Effector memory CD4-positive, alpha-beta T cell (primary cell): ENCODE measurements around the gene KCNJ15.

Source experiments
- DNase-seq, 3 donors: peaks; one replicate each; pipeline ENCODE4 v3.0.0-alpha.2; 2020
- H3K27ac ChIP-seq: 2 replicates; pipeline ENCODE4 v1.7.0; 2013; ENCODE audit warnings: mild to moderate bottlenecking, low read length, moderate library complexity; ENCODE audit not compliant: insufficient read depth, poor library complexity, severe bottlenecking
- H3K27me3 ChIP-seq: replicated peaks from 2 replicates; pipeline ENCODE4 v1.7.0; 2013; ENCODE audit warnings: mild to moderate bottlenecking, low read length; ENCODE audit not compliant: insufficient read depth, control insufficient read depth, poor library complexity, severe bottlenecking
- H3K36me3 ChIP-seq: 2 replicates; pipeline ENCODE4 v1.7.0; 2013; ENCODE audit warnings: mild to moderate bottlenecking, low read length, moderate library complexity; ENCODE audit not compliant: control insufficient read depth, insufficient read depth
- H3K4me1 ChIP-seq: 2 replicates; pipeline ENCODE4 v1.7.0; 2013; ENCODE audit warnings: low read length, mild to moderate bottlenecking; ENCODE audit not compliant: control insufficient read depth, insufficient read depth, poor library complexity, severe bottlenecking
- H3K4me3 ChIP-seq: 2 replicates; pipeline ENCODE4 v1.7.0; 2013; ENCODE audit warnings: low read length, low read depth, mild to moderate bottlenecking; ENCODE audit not compliant: insufficient read depth, poor library complexity, severe bottlenecking
- H3K9me3 ChIP-seq: 2 replicates; pipeline ENCODE4 v1.7.0; 2013; ENCODE audit warnings: mild to moderate bottlenecking, low read length, moderate library complexity; ENCODE audit not compliant: control insufficient read depth

The KCNJ15 gene

DNA sequence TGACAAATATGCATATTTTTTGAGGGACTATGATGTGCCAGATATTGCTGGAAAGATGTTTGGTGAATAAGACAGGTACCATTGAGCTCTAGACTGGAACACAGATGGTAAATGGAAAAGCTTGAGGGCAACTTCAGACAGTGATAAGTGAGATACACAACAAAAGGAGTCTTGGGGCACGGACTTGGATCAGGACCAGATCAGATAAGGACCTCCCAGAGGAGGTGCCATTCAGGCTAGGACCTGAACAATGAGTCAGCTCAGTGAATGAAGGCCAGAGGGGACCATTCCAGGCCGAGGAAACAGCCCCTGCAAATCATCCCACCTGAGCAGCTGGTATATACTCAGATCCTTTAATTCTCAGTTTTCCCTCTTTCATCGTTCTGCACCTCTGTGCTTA is 1.8 kb upstream of the KCNJ15 start:
- H3K36me3 ChIP-seq: no peaks in the 10 kb centered on the region
- H3K27me3 ChIP-seq: no peaks in the 10 kb centered on the region
- no peak for DNase-seq
- H3K4me3 ChIP-seq: no peak overlapping the region
- no peaks in the 10 kb centered on the region for H3K4me1 ChIP-seq
- no peak overlapping the region for H3K27ac ChIP-seq
- H3K9me3 ChIP-seq: no peaks in the 10 kb centered on the region

DNA sequence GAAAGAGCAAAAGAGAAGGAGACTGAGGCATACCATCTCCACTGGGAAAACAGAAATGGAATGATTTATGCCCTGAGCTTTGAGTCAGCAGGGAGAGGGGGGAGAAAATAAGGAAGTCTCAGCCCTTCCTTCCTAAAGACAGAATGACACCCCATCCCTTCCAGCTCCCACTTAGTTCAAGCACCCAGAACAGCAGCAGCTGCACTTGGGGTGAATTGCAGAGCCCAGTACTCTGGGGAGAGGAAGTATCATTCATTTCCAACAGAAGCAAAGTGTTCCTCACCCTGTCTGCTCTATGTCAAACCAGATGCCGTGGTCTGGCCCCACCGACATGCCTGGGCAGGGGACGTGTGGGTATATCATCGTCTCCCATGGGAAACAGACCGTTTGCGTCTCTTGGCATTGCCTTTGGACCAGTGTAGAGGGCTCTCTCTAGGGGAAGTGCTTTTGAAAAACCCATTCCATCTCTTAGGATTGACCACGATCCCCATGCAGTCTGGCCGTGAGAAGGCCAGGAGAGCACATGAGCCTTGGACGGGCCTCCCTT is 1.1 kb upstream of the KCNJ15 start:
- Histone ChIP-seq H3K4me1 (no peaks in the 10 kb centered on the region), H3K4me3 (no peak overlapping the region)

DNA sequence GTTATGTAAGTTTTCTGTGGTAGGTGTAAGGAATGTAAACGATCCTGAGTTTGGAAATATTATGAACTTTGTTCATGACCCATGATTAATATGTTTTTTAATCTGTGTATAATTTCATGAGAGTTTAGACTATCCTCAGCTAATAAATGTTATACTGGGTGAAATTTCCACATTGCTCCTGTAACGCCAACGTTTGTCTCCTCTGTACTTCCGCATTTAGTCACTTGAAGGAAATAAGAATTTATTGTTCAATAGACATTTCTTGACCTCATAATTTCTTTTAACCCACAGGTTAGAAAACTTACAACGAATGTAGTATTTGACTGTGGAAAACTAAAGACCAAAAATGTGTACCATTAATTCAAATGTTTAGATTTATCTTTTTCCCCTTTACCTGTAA is 876 bp downstream of the KCNJ15 start:
- no peaks in the 10 kb centered on the region for H3K4me1 ChIP-seq
- no peaks in the 10 kb centered on the region for H3K27me3 ChIP-seq
- no peak overlapping the region for H3K27ac ChIP-seq
- no peak for DNase-seq
- H3K9me3 ChIP-seq: no peaks in the 10 kb centered on the region
- H3K36me3 ChIP-seq: no peaks in the 10 kb centered on the region
- no peak overlapping the region for H3K4me3 ChIP-seq

More for the DNA sequence above, 1.1 kb upstream of the KCNJ15 start:
- Histone ChIP-seq H3K9me3 (no peaks in the 10 kb centered on the region), H3K36me3 (no peaks in the 10 kb centered on the region), H3K27ac (no peak overlapping the region), H3K27me3 (no peaks in the 10 kb centered on the region)
- no peak for DNase-seq

DNA sequence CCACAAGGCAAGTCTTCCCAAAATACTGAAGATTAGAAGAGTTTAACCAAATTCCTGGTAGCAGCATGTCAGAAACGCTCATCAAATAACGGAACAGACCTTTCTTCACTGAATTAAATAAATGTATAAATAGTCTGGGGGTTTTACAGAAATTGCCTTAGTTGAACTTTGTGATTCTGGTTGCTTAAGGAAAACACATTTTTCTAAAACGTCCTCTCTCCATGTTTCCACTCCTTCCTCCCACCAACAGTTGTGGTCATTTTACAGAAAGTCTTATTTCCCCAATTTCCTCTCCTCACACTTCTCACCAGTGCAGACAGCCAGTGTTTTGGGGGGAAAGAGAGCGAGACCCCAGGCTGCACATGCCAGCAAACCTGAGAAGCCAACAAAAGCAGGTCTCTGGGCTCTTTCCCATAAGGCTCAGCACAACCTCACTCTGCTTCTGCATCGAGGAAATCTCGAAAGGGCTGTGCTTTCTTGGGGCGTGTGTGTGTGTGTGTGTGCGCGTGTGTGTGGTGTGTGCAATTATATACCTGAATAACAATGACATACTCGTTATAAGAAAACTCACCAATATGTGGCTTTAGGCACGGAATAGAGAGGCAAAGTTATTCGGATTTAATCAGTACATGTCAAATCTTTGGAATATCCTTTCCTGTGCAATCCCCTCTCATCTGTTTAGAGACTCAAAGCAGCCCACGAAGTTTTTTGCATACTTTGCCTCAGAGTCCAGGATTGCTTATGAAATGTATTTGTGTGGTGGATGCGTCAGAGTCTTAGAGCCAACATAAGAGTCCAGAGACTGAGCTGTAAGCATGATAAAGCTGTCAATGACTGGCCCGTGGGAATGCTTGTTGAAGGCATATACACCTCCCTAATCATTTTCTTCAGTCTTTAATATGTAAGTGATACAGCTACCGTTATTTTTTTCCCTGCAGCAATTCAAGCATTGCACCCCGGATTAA is 2.0 kb downstream of the KCNJ15 start:
- no peak overlapping the region for H3K4me3 ChIP-seq
- no peaks in the 10 kb centered on the region for H3K4me1 ChIP-seq
- H3K27ac ChIP-seq: no peak overlapping the region
- H3K27me3 ChIP-seq: no peaks in the 10 kb centered on the region
- H3K9me3 ChIP-seq: no peaks in the 10 kb centered on the region
- H3K36me3 ChIP-seq: no peaks in the 10 kb centered on the region
- no peak for DNase-seq

DNA sequence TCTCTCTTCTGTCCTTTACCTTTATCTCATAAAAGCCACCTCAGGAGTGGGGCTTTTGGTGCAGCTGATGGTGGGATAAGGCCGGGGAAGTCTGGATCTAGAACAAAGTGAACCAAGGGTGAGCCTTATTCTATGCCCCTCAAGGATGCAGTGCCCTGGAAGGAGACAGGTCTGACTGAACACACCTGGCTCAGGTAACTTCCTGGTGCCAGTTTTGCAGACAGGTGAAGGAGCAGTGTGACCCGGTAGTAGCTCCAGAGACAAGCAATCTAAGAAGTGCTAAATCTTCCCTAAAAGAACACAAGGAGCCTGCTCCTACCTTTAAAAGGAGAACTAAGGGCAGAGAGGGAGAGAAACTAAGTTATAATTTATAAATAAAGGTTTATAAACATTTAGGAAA is 2.9 kb downstream of the KCNJ15 start:
- H3K27me3 ChIP-seq: no peaks in the 10 kb centered on the region
- H3K4me3 ChIP-seq: no peak overlapping the region
- no peak for DNase-seq
- H3K36me3 ChIP-seq: no peaks in the 10 kb centered on the region
- H3K9me3 ChIP-seq: no peaks in the 10 kb centered on the region
- H3K4me1 ChIP-seq: no peaks in the 10 kb centered on the region
- H3K27ac ChIP-seq: no peak overlapping the region

DNA sequence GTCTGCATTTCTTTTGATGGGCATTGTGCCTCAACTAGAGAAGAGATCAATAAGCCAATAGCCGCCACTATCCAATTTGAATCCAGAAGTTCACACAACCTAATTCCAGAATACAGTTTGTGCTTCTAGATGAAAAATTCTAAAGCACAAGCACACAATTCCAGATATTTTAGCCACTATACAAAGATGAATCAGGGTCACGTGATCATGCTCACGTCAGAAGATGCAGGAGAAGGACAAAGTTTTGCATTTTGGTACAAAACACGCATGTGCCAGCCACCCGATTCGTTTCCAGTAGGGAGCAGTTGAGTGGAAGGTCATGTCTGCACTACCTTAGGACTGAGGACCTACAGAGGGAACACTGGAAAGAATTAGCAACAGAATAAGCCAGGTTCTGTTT is 3.6 kb downstream of the KCNJ15 start:
- no peaks in the 10 kb centered on the region for H3K4me1 ChIP-seq
- no peaks in the 10 kb centered on the region for H3K27me3 ChIP-seq
- H3K9me3 ChIP-seq: no peaks in the 10 kb centered on the region
- H3K4me3 ChIP-seq: no peak overlapping the region
- no peak overlapping the region for H3K27ac ChIP-seq
- no peak for DNase-seq
- H3K36me3 ChIP-seq: no peaks in the 10 kb centered on the region

DNA sequence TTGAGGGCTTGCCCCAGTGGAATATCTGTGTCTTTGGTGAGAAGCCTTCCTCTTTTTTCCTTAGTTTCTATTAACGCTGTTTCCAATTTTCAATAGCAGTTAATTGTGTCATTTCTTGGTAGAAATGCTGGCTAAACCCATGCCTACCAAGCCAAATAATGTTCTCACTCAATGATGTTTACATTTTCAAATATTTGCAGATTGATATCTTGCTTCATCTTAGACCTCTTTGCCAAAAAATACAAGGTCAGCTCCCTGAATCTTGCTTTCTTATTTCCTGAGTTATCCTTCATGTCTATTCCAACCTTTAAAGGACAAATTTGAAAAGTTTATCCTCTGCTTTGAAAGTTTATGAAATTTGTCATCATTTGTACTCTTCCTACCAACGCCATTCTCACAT is 5.1 kb downstream of the KCNJ15 start:
- Histone ChIP-seq H3K9me3 (no peaks in the 10 kb centered on the region), H3K36me3 (no peaks in the 10 kb centered on the region), H3K27ac (no peak overlapping the region), H3K4me1 (no peaks in the 10 kb centered on the region), H3K27me3 (no peaks in the 10 kb centered on the region), H3K4me3 (no peak overlapping the region)
- DNase-seq: no peak

DNA sequence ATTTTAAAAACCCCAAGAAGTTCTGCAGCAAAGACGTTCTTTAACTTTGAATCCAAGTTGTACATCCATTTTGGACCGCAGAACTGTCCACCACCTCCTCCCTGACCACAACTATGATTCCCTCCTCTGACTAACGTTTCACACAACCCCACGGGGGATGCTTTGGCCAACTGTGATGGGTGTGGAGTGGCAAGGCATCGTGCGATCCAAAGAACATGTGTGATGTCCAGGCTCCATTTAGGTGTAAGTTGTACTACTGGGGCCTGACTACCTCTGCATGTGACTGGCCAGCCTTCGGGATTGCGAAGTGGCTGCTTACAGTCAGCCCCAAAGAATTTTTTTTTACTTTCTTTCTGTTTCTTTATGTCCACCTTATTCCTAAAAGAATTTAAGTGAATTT is 6.7 kb downstream of the KCNJ15 start:
- no peaks in the 10 kb centered on the region for H3K27me3 ChIP-seq
- H3K27ac ChIP-seq: no peak overlapping the region
- no peak for DNase-seq
- H3K36me3 ChIP-seq: no peaks in the 10 kb centered on the region
- no peaks in the 10 kb centered on the region for H3K4me1 ChIP-seq
- H3K4me3 ChIP-seq: no peak overlapping the region
- H3K9me3 ChIP-seq: no peaks in the 10 kb centered on the region

DNA sequence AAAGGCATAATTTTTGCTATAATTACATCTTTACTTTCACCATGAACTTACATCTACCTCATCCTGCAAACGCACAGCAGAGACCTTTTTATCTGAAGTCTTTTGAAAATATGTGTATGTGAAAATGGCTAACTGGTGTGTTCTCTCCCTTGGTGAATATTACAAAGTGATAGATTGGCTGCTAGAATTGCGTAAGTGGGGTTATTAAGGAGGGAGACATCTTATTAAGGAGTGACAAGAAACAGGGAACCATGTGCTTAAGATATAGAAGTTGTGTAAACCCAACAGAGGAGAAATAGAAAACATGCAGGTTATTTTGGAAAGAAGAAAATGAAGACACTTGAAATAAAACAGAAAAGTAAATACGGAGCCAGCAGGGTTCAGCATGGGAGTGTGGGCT is 7.8 kb downstream of the KCNJ15 start:
- DNase-seq: no peak
- H3K9me3 ChIP-seq: no peaks in the 10 kb centered on the region
- H3K4me3 ChIP-seq: no peak overlapping the region
- no peaks in the 10 kb centered on the region for H3K27me3 ChIP-seq
- H3K4me1 ChIP-seq: no peaks in the 10 kb centered on the region
- H3K27ac ChIP-seq: no peak overlapping the region
- H3K36me3 ChIP-seq: no peaks in the 10 kb centered on the region

DNA sequence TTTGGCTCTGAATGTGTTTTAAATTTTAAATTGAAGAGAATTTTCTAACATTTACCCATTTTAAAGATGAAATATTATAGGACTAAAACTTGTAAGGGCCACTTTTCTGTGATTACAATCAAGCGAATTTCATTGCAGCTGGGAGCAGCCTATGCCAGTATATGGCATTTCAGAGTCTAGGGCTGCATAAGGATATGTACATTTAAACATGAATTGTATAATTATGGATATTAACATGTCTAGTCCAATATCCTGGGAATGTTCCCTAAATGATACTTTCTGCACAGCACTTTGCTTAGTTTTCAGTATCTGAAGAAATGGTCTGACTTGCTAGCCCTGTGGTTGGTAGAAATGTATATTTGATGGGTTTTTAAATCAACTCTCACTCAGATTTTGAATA is 8.4 kb downstream of the KCNJ15 start:
- no peaks in the 10 kb centered on the region for H3K27me3 ChIP-seq
- DNase-seq: no peak
- no peaks in the 10 kb centered on the region for H3K36me3 ChIP-seq
- H3K27ac ChIP-seq: no peak overlapping the region
- H3K9me3 ChIP-seq: no peaks in the 10 kb centered on the region
- no peaks in the 10 kb centered on the region for H3K4me1 ChIP-seq
- no peak overlapping the region for H3K4me3 ChIP-seq
